ENCODE data around the gene VEZT. TPM values are rescaled to one million over a fixed set of nuclear protein-coding genes. Genes with fewer than 3 reads are reported as not detected.
"Not testable (repeated sequence)": the region's sequence is repeated elsewhere in the genome, so short reads cannot be mapped to it uniquely, and the experiment has no call there.

The VEZT gene
- total RNA-seq, 1 donor from 2014 or later = 64.2 TPM

DNA sequence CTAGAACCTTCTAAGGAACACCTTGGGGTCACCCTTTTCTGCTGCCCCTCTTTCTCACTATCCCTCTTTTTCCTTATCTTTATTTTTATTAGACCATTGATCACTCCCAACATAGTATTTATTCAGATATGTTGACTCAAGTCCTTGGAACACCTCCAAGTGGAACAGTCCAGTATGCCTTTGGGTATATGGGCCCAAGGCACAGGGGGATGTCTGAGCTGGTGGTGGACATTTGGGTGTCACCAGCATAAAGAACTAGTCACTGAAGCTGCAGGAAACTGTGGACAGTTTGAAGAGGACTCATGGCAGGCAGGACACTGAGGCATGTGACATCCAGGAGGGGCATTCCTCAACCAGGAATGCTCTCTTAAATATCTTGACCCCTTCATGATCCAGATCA is 105.6 kb downstream of the VEZT start:
- intact Hi-C loops (cut with DNase I) = no loop called here
- no peak for DNase-seq
- ATAC-seq = no peak
- TF ChIP-seq, protein P1, sequence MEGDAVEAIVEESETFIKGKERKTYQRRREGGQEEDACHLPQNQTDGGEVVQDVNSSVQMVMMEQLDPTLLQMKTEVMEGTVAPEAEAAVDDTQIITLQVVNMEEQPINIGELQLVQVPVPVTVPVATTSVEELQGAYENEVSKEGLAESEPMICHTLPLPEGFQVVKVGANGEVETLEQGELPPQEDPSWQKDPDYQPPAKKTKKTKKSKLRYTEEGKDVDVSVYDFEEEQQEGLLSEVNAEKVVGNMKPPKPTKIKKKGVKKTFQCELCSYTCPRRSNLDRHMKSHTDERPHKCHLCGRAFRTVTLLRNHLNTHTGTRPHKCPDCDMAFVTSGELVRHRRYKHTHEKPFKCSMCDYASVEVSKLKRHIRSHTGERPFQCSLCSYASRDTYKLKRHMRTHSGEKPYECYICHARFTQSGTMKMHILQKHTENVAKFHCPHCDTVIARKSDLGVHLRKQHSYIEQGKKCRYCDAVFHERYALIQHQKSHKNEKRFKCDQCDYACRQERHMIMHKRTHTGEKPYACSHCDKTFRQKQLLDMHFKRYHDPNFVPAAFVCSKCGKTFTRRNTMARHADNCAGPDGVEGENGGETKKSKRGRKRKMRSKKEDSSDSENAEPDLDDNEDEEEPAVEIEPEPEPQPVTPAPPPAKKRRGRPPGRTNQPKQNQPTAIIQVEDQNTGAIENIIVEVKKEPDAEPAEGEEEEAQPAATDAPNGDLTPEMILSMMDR (IDR thresholded peaks at IDR 0.05) = no peak
- Histone ChIP-seq H3K36me3 (no peaks in the 10 kb centered on the region), H3K4me3 (no peak overlapping the region), H3K27ac (no peak overlapping the region), H3K27me3 (ENCODE audit: low read depth) (no peaks in the 10 kb centered on the region), H3K4me1 (peaks cover 27% of the 10 kb centered on the region), H3K9me3 (no peaks in the 10 kb centered on the region)

GRCh38 chr12:95324246-95324645 is 106.6 kb downstream of the VEZT start:
- H3K4me3 ChIP-seq; H3K9me3 ChIP-seq; ATAC-seq; intact Hi-C loops (cut with DNase I); H3K27ac ChIP-seq; H3K36me3 ChIP-seq; H3K27me3 ChIP-seq (ENCODE audit: low read depth): not testable (repeated sequence)
- DNase-seq = peak; percentile 52
- H3K4me1 ChIP-seq = peaks cover 27% of the 10 kb centered on the region

DNA sequence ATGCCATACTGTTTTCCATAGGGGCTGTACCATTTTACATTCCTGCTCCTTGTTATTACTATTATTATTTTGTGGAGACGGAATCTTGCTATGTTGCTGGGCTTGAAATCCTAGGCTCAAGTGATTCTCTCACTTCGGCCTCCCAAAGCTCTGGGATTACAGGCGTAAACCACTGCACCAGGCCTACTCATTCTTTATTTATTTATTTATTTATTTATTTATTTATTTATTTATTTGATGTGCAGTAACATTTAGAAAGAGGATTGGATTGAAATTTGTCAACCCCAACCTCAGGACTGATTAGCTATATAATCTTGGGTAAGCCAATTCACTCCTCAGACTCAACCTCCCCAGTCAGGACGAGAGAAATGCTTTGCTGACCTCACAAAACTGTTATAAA is 107.9 kb downstream of the VEZT start:
- TF ChIP-seq, protein P1 (IDR thresholded peaks at IDR 0.05) = no peak
- DNase-seq (no peak), ATAC-seq (no peak)
- H3K36me3 ChIP-seq = no peaks in the 10 kb centered on the region
- no peak overlapping the region for H3K27ac ChIP-seq
- intact Hi-C loops (cut with DNase I) = no loop called here
- H3K27me3 ChIP-seq (ENCODE audit: low read depth) = no peaks in the 10 kb centered on the region
- H3K9me3 ChIP-seq = no peaks in the 10 kb centered on the region
- no peak overlapping the region for H3K4me3 ChIP-seq
- H3K4me1 ChIP-seq = peaks cover 27% of the 10 kb centered on the region

- no peaks in the 10 kb centered on the region for H3K9me3 ChIP-seq
- no peak for ATAC-seq
- intact Hi-C loops (cut with DNase I) = no loop called here
Observed at GRCh38 chr12:95326445-95326844, 108.8 kb downstream of the VEZT start.

GRCh38 chr12:95326855-95327254 is 109.2 kb downstream of the VEZT start:
- Histone ChIP-seq H3K4me3 (no peak overlapping the region), H3K4me1 (peaks cover 14% of the 10 kb centered on the region), H3K27me3 (ENCODE audit: low read depth) (no peaks in the 10 kb centered on the region), H3K36me3 (no peaks in the 10 kb centered on the region), H3K9me3 (no peaks in the 10 kb centered on the region), H3K27ac (no peak overlapping the region)
- intact Hi-C loops (cut with DNase I) = no loop called here
- ATAC-seq (no peak), DNase-seq (no peak)
- TF ChIP-seq, protein P1 (IDR thresholded peaks at IDR 0.05) = no peak

More at GRCh38 chr12:95326445-95326844, 108.8 kb downstream of the VEZT start:
- TF ChIP-seq, protein P1 (IDR thresholded peaks at IDR 0.05) = no peak
- H3K4me3 ChIP-seq = no peak overlapping the region
- H3K27me3 ChIP-seq (ENCODE audit: low read depth) = no peaks in the 10 kb centered on the region
- H3K27ac ChIP-seq = no peak overlapping the region
- peaks cover 18% of the 10 kb centered on the region for H3K4me1 ChIP-seq
- no peak for DNase-seq
- H3K36me3 ChIP-seq = no peaks in the 10 kb centered on the region

GRCh38 chr12:95328708-95329107 is 111.1 kb downstream of the VEZT start:
- no peak for ATAC-seq
- TF ChIP-seq, protein P1 (IDR thresholded peaks at IDR 0.05) = no peak
- intact Hi-C loops (cut with DNase I) = no loop called here

More at GRCh38 chr12:95328708-95329107, 111.1 kb downstream of the VEZT start:
- Histone ChIP-seq H3K36me3 (no peaks in the 10 kb centered on the region), H3K27ac (no peak overlapping the region), H3K27me3 (ENCODE audit: low read depth) (no peaks in the 10 kb centered on the region), H3K4me3 (no peak overlapping the region), H3K4me1 (peaks cover 6% of the 10 kb centered on the region), H3K9me3 (no peaks in the 10 kb centered on the region)
- DNase-seq = no peak

All from lower lobe of right lung (tissue), 2 donors.